Activated T-cell treated with anti-CD3 and anti-CD28 coated beads, Interleukin-2, amount 50 U/mL, for 24 hours (primary cell): Measurements from ENCODE around the gene PDZD8.

ENCODE experiments used
- DNase-seq: peaks from one replicate; pipeline ENCODE4 v3.0.0-alpha.2; 2020
- H3K27ac Mint-ChIP-seq: 2 replicates; pipeline ENCODE4 v1.8.0; 2020; ENCODE audit warnings: mild to moderate bottlenecking, mixed read lengths
- H3K27me3 Mint-ChIP-seq: 2 replicates; pipeline ENCODE4 v1.8.0; 2020; ENCODE audit warnings: mixed read lengths
- H3K36me3 Mint-ChIP-seq: 2 replicates; pipeline ENCODE4 v1.8.0; 2020; ENCODE audit warnings: low read depth, mixed read lengths
- H3K4me1 Mint-ChIP-seq: 2 replicates; pipeline ENCODE4 v1.8.0; 2020; ENCODE audit warnings: low read depth, mixed read lengths
- H3K4me3 Mint-ChIP-seq: 2 replicates; pipeline ENCODE4 v1.8.0; 2020; ENCODE audit warnings: mild to moderate bottlenecking, moderate library complexity, mixed read lengths
- H3K9me3 Mint-ChIP-seq: 2 replicates; pipeline ENCODE4 v1.8.0; 2020; ENCODE audit warnings: mixed read lengths

PDZD8 gene

DNA sequence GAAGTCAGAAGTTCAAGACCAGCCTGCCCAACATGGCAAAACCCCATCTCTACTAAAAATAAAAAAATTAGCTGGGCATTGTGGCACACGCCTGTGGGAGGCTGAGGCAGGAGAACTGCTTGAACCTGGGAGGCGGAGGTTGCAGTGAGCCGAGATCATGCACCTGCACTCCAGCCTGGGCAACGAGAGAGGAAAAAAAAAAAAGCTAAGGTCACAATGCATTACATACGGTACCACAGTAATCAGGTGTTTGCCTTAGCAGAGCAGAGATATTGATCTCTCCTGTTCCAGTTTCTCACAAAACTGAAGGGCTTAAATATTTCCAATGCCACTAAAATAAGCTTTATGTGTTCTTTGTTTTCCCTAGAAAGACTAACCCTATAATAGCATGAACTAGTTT, 7.5 kb downstream of the PDZD8 start:
- Mint-ChIP-seq H3K4me3 (no peak overlapping the region), H3K36me3 (peaks cover 28% of the 10 kb centered on the region), H3K9me3 (no peaks in the 10 kb centered on the region), H3K27ac (no peak overlapping the region), H3K27me3 (no peaks in the 10 kb centered on the region), H3K4me1 (peaks cover 77% of the 10 kb centered on the region)
- DNase-seq, result no peak

- H3K36me3 Mint-ChIP-seq, result peaks cover 21% of the 10 kb centered on the region
- no peaks in the 10 kb centered on the region for H3K27me3 Mint-ChIP-seq
- DNase-seq, result no peak
- H3K4me1 Mint-ChIP-seq, result peaks cover 78% of the 10 kb centered on the region
- H3K9me3 Mint-ChIP-seq, result no peaks in the 10 kb centered on the region
- no peak overlapping the region for H3K27ac Mint-ChIP-seq
- H3K4me3 Mint-ChIP-seq, result no peak overlapping the region
These were observed 8.5 kb downstream of the PDZD8 start for GRCh38 chr10:117366741-117367140.

GRCh38 chr10:117365612-117366011, 9.6 kb downstream of the PDZD8 start:
- Mint-ChIP-seq H3K4me3 (no peak overlapping the region), H3K27me3 (no peaks in the 10 kb centered on the region), H3K27ac (no peak overlapping the region), H3K4me1 (peaks cover 77% of the 10 kb centered on the region), H3K9me3 (no peaks in the 10 kb centered on the region), H3K36me3 (peaks cover 16% of the 10 kb centered on the region)
- no peak for DNase-seq

GRCh38 chr10:117364110-117364960, 10.9 kb downstream of the PDZD8 start:
- Mint-ChIP-seq H3K9me3 (no peaks in the 10 kb centered on the region), H3K36me3 (peaks cover 8% of the 10 kb centered on the region), H3K27ac (no peak overlapping the region), H3K4me1 (peaks cover 74% of the 10 kb centered on the region), H3K27me3 (no peaks in the 10 kb centered on the region), H3K4me3 (no peak overlapping the region)
- no peak for DNase-seq

DNA sequence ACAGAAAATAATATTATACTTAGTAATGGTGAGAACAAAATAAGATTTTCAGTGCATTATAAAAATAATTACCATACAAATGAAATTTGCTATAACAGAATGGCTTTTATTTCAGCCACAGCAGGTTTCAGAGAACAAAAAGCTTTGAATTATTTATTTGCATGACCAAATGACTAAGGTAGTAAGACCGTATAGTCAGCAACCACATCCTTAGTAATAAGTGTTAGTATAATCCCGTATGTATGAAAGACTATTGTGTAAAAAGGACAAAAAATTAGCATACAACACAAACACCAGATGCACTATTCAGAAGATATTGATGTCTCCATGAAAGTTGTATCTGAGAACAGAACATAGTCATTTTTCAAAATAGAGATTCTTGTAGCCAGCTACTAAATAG, 12.2 kb downstream of the PDZD8 start:
- Mint-ChIP-seq H3K4me1 (peaks cover 77% of the 10 kb centered on the region), H3K4me3 (no peak overlapping the region), H3K27me3 (no peaks in the 10 kb centered on the region), H3K9me3 (no peaks in the 10 kb centered on the region), H3K36me3 (peaks cover 5% of the 10 kb centered on the region), H3K27ac (no peak overlapping the region)
- DNase-seq, result no peak

GRCh38 chr10:117362313-117362712, 12.9 kb downstream of the PDZD8 start:
- Mint-ChIP-seq H3K27me3 (no peaks in the 10 kb centered on the region), H3K27ac (no peak overlapping the region), H3K9me3 (no peaks in the 10 kb centered on the region), H3K36me3 (peaks cover 6% of the 10 kb centered on the region), H3K4me3 (no peak overlapping the region), H3K4me1 (peaks cover 74% of the 10 kb centered on the region)
- no peak for DNase-seq

- Mint-ChIP-seq H3K27me3 (no peaks in the 10 kb centered on the region), H3K27ac (no peak overlapping the region), H3K9me3 (no peaks in the 10 kb centered on the region), H3K36me3 (peaks cover 6% of the 10 kb centered on the region), H3K4me3 (no peak overlapping the region), H3K4me1 (peaks cover 64% of the 10 kb centered on the region)
- no peak for DNase-seq
These were observed 14.1 kb downstream of the PDZD8 start for GRCh38 chr10:117360994-117361667.

GRCh38 chr10:117360016-117360415, 15.2 kb downstream of the PDZD8 start:
- no peaks in the 10 kb centered on the region for H3K9me3 Mint-ChIP-seq
- peaks cover 61% of the 10 kb centered on the region for H3K4me1 Mint-ChIP-seq
- H3K36me3 Mint-ChIP-seq, result peaks cover 6% of the 10 kb centered on the region
- peak overlapping the region; percentile 3 for H3K27ac Mint-ChIP-seq
- no peak overlapping the region for H3K4me3 Mint-ChIP-seq
- DNase-seq, result no peak
- H3K27me3 Mint-ChIP-seq, result no peaks in the 10 kb centered on the region

- H3K27me3 Mint-ChIP-seq, result no peaks in the 10 kb centered on the region
- H3K27ac Mint-ChIP-seq, result no peak overlapping the region
- no peak for DNase-seq
- H3K4me3 Mint-ChIP-seq, result no peak overlapping the region
- H3K9me3 Mint-ChIP-seq, result no peaks in the 10 kb centered on the region
- H3K36me3 Mint-ChIP-seq, result peaks cover 7% of the 10 kb centered on the region
- H3K4me1 Mint-ChIP-seq, result peaks cover 55% of the 10 kb centered on the region
These were observed 20.2 kb downstream of the PDZD8 start for GRCh38 chr10:117355072-117355471.

- Mint-ChIP-seq H3K4me1 (peaks cover 54% of the 10 kb centered on the region), H3K4me3 (no peak overlapping the region), H3K27me3 (no peaks in the 10 kb centered on the region), H3K9me3 (no peaks in the 10 kb centered on the region), H3K36me3 (peaks cover 6% of the 10 kb centered on the region), H3K27ac (no peak overlapping the region)
- DNase-seq, result no peak
These were observed 21.6 kb downstream of the PDZD8 start for GRCh38 chr10:117353684-117354083.

- DNase-seq, result no peak
- Mint-ChIP-seq H3K36me3 (peaks cover 5% of the 10 kb centered on the region), H3K4me3 (no peak overlapping the region), H3K9me3 (no peaks in the 10 kb centered on the region), H3K4me1 (peaks cover 49% of the 10 kb centered on the region), H3K27ac (no peak overlapping the region), H3K27me3 (no peaks in the 10 kb centered on the region)
These were observed 22.5 kb downstream of the PDZD8 start for GRCh38 chr10:117352724-117353123.

GRCh38 chr10:117351996-117352395, 23.2 kb downstream of the PDZD8 start:
- Mint-ChIP-seq H3K27me3 (no peaks in the 10 kb centered on the region), H3K27ac (no peak overlapping the region), H3K9me3 (no peaks in the 10 kb centered on the region), H3K4me1 (peaks cover 55% of the 10 kb centered on the region), H3K4me3 (no peak overlapping the region), H3K36me3 (peaks cover 7% of the 10 kb centered on the region)
- DNase-seq, result no peak

GRCh38 chr10:117351558-117351957, 23.7 kb downstream of the PDZD8 start:
- Mint-ChIP-seq H3K27ac (no peak overlapping the region), H3K36me3 (peaks cover 7% of the 10 kb centered on the region), H3K9me3 (no peaks in the 10 kb centered on the region), H3K27me3 (no peaks in the 10 kb centered on the region), H3K4me3 (no peak overlapping the region), H3K4me1 (peaks cover 59% of the 10 kb centered on the region)
- DNase-seq, result no peak

- Mint-ChIP-seq H3K4me3 (no peak overlapping the region), H3K4me1 (peaks cover 61% of the 10 kb centered on the region), H3K27ac (no peak overlapping the region), H3K27me3 (no peaks in the 10 kb centered on the region), H3K36me3 (peaks cover 7% of the 10 kb centered on the region), H3K9me3 (no peaks in the 10 kb centered on the region)
- DNase-seq, result no peak
These were observed 24.3 kb downstream of the PDZD8 start for GRCh38 chr10:117350909-117351308.

- Mint-ChIP-seq H3K27me3 (no peaks in the 10 kb centered on the region), H3K4me1 (peaks cover 53% of the 10 kb centered on the region), H3K4me3 (no peak overlapping the region)
These were observed 27.0 kb downstream of the PDZD8 start for GRCh38 chr10:117348236-117348635.

More at GRCh38 chr10:117348236-117348635, 27.0 kb downstream of the PDZD8 start:
- DNase-seq, result no peak
- peaks cover 13% of the 10 kb centered on the region for H3K36me3 Mint-ChIP-seq
- H3K9me3 Mint-ChIP-seq, result no peaks in the 10 kb centered on the region
- H3K27ac Mint-ChIP-seq, result no peak overlapping the region
